Neutrophil (primary cell): Measurements from ENCODE around the gene C8G.

Source experiments
- H3K27ac ChIP-seq: fragments of 200-600 bp; sonication (generic); 2 replicates; pipeline ENCODE4 v1.5.1; 2016; ENCODE audit warnings: mild to moderate bottlenecking, moderate library complexity
- H3K27me3 ChIP-seq: fragments of 200-600 bp; sonication (generic); 2 replicates; pipeline ENCODE4 v1.6.0; 2016; ENCODE audit warnings: mild to moderate bottlenecking
- H3K36me3 ChIP-seq: fragments of 200-600 bp; sonication (generic); 2 replicates; pipeline ENCODE4 v1.5.1; 2017
- H3K4me1 ChIP-seq, 2 experiments: fragments of 200-600 bp in 1 of 2; sonication (generic) in 1 of 2; 1 replicate in 1 of 2; 2 replicates in 1 of 2; pipeline versions ENCODE4 v1.5.1 to v1.6.1; 2013 to 2016; ENCODE audit warnings: low read depth in 1 of 2, low read length in 1 of 2, mild to moderate bottlenecking in 1 of 2, moderate library complexity in 1 of 2; ENCODE audit not compliant: control insufficient read depth in 1 of 2, insufficient read depth in 1 of 2
- H3K4me3 ChIP-seq, 2 experiments: fragments of 200-600 bp in 1 of 2; sonication (generic) in 1 of 2; 1 replicate in 1 of 2; 2 replicates in 1 of 2; pipeline ENCODE4 v1.5.1; 2013 to 2016; ENCODE audit warnings: low read depth in 1 of 2, low read length in 1 of 2, mild to moderate bottlenecking in 1 of 2, moderate library complexity in 1 of 2
- H3K9me3 ChIP-seq: fragments of 200-600 bp; sonication (generic); 2 replicates; pipeline ENCODE4 v1.5.1; 2016
- TF ChIP-seq, protein P1 (sequence below): fragments of 200-600 bp; sonication (generic); IDR thresholded peaks from 2 replicates; pipeline ENCODE4 v1.5.1; 2016; ENCODE audit warnings: antibody characterized with exemption

The C8G gene

DNA sequence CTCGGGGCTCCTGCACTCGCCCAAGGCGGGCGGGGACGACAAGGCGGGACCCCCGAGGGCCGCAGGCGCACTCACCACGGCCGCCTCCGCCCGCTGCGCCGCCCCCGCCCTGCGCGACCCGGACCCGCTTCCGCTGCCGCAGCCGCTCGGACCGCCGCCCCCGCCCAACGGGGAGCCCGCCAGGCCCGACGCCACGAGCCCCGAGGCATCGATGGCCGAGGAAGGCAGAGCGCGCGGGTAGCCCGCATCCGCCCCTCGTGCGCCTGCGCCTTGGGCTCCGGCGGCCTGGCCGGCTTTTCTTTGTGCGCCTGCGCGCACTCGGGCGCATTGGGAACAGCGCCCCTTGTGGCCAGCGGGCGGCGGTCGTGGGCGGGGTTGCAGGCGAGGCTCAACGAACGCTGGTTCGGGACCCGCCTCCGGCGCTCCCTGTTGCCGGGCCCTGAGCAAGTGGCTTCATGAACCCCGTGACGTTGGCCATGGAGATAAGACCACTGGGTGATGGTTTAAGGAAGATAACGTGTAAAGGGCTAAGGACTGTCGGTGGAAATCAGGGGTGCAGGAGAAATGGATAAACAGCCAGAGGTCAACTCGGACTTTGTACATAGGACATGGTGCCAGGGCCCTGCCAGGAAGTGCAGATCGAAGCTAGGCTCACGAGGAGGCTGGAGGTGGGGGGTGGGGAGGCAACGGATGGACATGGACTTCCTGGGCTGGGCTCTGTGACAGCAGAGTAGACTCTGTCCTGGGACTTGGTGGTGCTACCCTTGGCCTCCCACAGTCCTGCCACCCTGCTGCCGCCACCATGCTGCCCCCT, at the start of gene C8G, which contains the start of gene FBXW5:
Gene C8G (plus strand): TSS at position 725 of the 814 bp plus-strand sequence. CDS start 78 bp downstream, at position 803.
Gene FBXW5 (minus strand): TSS at position 220 of the 814 bp plus-strand sequence. CDS start 655 bp downstream, outside the sequence.
- no peaks in the 10 kb centered on the region for H3K9me3 ChIP-seq
- peak within 1 kb of the TSS; percentile 94 for H3K27ac ChIP-seq
- peaks cover 22 to 24% of the 10 kb centered on the region in 2 experiments for H3K4me1 ChIP-seq
- H3K27me3 ChIP-seq = no peaks in the 10 kb centered on the region
- TF ChIP-seq, protein P1, sequence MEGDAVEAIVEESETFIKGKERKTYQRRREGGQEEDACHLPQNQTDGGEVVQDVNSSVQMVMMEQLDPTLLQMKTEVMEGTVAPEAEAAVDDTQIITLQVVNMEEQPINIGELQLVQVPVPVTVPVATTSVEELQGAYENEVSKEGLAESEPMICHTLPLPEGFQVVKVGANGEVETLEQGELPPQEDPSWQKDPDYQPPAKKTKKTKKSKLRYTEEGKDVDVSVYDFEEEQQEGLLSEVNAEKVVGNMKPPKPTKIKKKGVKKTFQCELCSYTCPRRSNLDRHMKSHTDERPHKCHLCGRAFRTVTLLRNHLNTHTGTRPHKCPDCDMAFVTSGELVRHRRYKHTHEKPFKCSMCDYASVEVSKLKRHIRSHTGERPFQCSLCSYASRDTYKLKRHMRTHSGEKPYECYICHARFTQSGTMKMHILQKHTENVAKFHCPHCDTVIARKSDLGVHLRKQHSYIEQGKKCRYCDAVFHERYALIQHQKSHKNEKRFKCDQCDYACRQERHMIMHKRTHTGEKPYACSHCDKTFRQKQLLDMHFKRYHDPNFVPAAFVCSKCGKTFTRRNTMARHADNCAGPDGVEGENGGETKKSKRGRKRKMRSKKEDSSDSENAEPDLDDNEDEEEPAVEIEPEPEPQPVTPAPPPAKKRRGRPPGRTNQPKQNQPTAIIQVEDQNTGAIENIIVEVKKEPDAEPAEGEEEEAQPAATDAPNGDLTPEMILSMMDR = peak; percentile 99
- H3K36me3 ChIP-seq = peaks cover 36% of the 10 kb centered on the region
- H3K4me3 ChIP-seq = peak within 1 kb of the TSS; percentile 78 to 83

DNA sequence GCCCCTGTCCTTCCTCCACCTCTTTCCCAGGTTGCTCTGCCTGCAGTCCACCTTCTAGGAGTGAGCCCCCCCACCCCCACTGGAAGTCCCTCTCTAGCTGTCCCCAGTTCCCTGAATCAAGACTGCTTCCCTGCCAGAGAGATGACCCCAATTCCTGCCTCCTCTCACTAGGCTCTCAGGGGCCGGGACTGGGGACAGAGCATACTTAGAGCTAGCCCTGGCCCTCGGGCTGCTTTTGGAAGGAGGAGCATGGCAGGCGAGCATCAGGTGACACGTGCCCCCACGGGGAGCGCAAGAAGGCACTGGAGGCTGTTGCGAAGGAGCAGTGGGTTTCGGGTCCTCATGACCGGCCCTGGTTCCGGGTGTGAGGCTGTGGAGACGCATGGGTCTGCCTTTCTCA, 49.0 kb upstream of the C8G start:
- no peaks in the 10 kb centered on the region for H3K27me3 ChIP-seq
- H3K36me3 ChIP-seq = peaks cover 40% of the 10 kb centered on the region
- no peaks in the 10 kb centered on the region for H3K9me3 ChIP-seq
- no peak overlapping the region for H3K4me3 ChIP-seq
- TF ChIP-seq, protein P1 = no peak
- H3K4me1 ChIP-seq = peaks cover 0 to 7% of the 10 kb centered on the region in 2 experiments
- no peak overlapping the region for H3K27ac ChIP-seq

DNA sequence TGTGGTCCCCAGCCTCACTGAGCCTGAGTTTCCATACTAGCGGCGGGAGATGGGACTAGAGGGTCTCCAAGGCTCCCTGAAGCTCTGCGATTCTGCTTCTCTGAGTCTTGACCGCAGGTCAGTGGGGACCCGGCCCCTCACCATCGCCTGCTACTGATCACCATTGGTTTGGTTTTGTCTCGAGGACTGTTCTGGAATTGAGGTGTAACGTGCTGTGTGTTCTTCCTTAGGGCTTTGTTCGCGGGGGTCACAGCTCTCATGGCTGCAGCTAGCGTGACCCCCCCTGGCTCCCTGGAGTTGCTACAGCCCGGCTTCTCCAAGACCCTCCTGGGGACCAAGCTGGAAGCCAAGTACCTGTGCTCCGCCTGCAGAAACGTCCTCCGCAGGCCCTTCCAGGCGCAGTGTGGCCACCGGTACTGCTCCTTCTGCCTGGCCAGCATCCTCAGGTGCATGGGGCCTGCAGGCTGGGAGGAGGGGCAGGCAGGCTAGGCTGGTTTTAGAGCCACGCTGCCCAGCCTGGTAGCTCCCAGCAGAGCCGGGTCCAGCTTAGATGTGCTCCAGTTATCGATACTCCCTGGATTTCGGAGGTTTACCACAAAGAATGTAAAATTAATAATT, 46.5 kb upstream of the C8G start:
- H3K27ac ChIP-seq = no peak overlapping the region
- H3K36me3 ChIP-seq = peaks cover 54% of the 10 kb centered on the region
- H3K4me3 ChIP-seq = no peak overlapping the region
- H3K9me3 ChIP-seq = no peaks in the 10 kb centered on the region
- H3K27me3 ChIP-seq = no peaks in the 10 kb centered on the region
- H3K4me1 ChIP-seq = peaks cover 0 to 11% of the 10 kb centered on the region in 2 experiments
- TF ChIP-seq, protein P1 = no peak

DNA sequence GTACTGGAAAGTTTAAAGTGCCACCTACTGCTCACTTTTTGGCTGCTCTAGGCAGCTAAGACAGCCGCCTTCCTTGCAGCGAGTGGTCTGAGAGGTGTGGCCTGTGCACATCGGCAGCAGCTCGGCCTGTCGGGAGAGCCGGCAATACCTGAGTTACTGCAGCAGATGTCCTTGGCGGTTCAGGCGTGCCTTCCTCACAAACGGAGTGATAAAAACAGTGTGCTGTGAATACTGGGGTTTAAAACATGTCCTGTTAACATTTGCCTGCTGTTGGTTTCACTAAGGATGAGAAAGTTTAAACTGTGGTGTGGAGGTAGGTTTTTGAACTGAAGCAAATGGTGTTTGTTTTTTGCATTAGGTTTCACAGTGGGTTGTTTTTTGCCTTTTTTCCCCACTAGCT, 45.8 kb upstream of the C8G start:
- Histone ChIP-seq H3K27me3 (no peaks in the 10 kb centered on the region), H3K4me1 (peaks cover 0 to 11% of the 10 kb centered on the region in 2 experiments), H3K36me3 (peaks cover 57% of the 10 kb centered on the region), H3K27ac (no peak overlapping the region), H3K4me3 (no peak overlapping the region), H3K9me3 (no peaks in the 10 kb centered on the region)
- TF ChIP-seq, protein P1 = no peak

DNA sequence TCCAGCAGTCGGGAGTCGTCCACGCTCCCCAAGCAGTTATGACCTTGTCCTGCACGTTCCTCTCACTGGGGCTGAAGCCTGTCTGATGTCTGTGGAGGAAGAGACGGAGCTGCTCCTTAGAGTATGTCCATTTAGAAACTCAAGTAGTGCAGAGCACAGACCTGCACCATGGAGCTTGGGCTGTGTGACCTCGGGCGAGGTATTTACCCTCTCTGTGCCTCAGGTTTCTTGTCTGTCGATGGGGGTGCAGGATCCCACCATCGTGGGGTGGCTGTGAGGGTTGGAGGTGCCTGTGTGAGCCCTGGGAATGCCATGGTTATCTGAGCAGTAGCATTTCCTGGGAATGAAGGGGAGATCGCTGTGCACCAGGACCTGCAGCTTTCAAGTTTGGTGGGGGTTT, 44.5 kb upstream of the C8G start:
- no peaks in the 10 kb centered on the region for H3K27me3 ChIP-seq
- H3K36me3 ChIP-seq = peaks cover 55% of the 10 kb centered on the region
- H3K27ac ChIP-seq = no peak overlapping the region

More for the DNA sequence above, 44.5 kb upstream of the C8G start:
- H3K9me3 ChIP-seq = no peaks in the 10 kb centered on the region
- H3K4me1 ChIP-seq = peaks cover 0 to 11% of the 10 kb centered on the region in 2 experiments
- TF ChIP-seq, protein P1 = no peak
- H3K4me3 ChIP-seq = no peak overlapping the region
